HL-60 (cell line): ENCODE results near the gene ADGRG1.

ENCODE experiments used
- GABPA ChIP-seq: IDR thresholded peaks from 2 replicates; pipeline ENCODE4 v1.6.1; 2012; ENCODE audit warnings: low read depth
- POLR2AphosphoS5 ChIP-seq: IDR thresholded peaks from 2 replicates; pipeline ENCODE4 v1.6.1; 2012; ENCODE audit warnings: low read depth
- TF ChIP-seq, protein P1 (sequence below): IDR thresholded peaks from one replicate; pipeline ENCODE4 v1.5.1; 2011; ENCODE audit warnings: low read length, control low read depth, inconsistent platforms; ENCODE audit not compliant: insufficient read depth
- TF ChIP-seq, protein P2 (sequence below): IDR thresholded peaks from 2 replicates; pipeline ENCODE4 v1.6.1; 2012; ENCODE audit warnings: low read depth; ENCODE audit not compliant: insufficient replicate concordance

DNA sequence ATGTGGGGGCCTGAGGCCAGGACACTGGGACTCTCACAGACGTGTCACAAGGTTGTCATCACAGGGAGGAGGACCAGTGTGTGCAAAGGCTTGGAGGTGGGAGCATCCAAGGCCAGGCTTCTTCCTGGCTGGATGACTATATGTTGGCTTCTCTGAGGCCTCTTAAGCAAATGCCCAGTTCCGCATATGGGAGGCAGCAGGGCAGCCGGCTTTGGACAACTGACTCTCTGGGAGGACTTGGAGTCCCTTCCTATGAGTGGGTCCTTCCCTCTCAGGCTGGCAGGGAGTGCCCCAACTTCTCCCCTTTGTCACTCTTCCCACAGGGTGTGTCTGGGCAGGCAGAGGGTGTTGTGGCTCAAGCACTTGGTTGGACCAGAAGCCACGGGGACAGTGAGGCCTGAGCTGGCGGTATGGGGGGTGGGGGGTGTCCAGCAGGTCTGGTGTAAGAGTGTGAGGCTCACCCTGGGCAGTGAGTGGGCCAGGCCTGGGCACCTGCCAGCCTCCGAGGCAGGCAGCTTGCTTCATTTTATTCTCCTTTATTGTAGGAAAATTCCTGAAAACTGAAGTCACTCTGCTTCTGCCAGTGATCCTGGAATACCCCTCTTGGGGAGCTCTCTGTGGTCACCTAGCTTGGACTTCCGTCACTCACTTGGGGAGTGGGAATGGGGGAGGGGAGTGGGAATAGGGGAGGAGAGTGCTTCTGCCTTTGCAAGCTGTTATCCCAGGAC is 14.9 kb downstream of the ADGRG1 start:
- TF ChIP-seq, protein P1, sequence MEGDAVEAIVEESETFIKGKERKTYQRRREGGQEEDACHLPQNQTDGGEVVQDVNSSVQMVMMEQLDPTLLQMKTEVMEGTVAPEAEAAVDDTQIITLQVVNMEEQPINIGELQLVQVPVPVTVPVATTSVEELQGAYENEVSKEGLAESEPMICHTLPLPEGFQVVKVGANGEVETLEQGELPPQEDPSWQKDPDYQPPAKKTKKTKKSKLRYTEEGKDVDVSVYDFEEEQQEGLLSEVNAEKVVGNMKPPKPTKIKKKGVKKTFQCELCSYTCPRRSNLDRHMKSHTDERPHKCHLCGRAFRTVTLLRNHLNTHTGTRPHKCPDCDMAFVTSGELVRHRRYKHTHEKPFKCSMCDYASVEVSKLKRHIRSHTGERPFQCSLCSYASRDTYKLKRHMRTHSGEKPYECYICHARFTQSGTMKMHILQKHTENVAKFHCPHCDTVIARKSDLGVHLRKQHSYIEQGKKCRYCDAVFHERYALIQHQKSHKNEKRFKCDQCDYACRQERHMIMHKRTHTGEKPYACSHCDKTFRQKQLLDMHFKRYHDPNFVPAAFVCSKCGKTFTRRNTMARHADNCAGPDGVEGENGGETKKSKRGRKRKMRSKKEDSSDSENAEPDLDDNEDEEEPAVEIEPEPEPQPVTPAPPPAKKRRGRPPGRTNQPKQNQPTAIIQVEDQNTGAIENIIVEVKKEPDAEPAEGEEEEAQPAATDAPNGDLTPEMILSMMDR, result no peak
- TF ChIP-seq, protein P2, sequence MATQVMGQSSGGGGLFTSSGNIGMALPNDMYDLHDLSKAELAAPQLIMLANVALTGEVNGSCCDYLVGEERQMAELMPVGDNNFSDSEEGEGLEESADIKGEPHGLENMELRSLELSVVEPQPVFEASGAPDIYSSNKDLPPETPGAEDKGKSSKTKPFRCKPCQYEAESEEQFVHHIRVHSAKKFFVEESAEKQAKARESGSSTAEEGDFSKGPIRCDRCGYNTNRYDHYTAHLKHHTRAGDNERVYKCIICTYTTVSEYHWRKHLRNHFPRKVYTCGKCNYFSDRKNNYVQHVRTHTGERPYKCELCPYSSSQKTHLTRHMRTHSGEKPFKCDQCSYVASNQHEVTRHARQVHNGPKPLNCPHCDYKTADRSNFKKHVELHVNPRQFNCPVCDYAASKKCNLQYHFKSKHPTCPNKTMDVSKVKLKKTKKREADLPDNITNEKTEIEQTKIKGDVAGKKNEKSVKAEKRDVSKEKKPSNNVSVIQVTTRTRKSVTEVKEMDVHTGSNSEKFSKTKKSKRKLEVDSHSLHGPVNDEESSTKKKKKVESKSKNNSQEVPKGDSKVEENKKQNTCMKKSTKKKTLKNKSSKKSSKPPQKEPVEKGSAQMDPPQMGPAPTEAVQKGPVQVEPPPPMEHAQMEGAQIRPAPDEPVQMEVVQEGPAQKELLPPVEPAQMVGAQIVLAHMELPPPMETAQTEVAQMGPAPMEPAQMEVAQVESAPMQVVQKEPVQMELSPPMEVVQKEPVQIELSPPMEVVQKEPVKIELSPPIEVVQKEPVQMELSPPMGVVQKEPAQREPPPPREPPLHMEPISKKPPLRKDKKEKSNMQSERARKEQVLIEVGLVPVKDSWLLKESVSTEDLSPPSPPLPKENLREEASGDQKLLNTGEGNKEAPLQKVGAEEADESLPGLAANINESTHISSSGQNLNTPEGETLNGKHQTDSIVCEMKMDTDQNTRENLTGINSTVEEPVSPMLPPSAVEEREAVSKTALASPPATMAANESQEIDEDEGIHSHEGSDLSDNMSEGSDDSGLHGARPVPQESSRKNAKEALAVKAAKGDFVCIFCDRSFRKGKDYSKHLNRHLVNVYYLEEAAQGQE, result no peak
- TF ChIP-seq POLR2AphosphoS5, result no peak
- TF ChIP-seq GABPA, result no peak
